Tongue (tissue), 2 donors: Measurements from ENCODE around the gene SLCO3A1. TPM values are rescaled to one million over a fixed set of nuclear protein-coding genes. Genes with fewer than 3 reads are reported as not detected.
"Not testable (repeated sequence)": the region's sequence is repeated elsewhere in the genome, so short reads cannot be mapped to it uniquely, and the experiment has no call there.

Experiments used
- DNase-seq: peaks from one replicate; pipeline ENCODE4 v3.0.0-alpha.2; 2015
- total RNA-seq: library from RNA; depleted of rRNA; stranded (reverse); fragments of >200 nt; gene quantifications from one replicate; pipeline ENCODE4 v1.2.3, GENCODE V29; 2014

Gene SLCO3A1
- total RNA-seq, 1 donor from 2014 or later = 10.7 TPM

DNA sequence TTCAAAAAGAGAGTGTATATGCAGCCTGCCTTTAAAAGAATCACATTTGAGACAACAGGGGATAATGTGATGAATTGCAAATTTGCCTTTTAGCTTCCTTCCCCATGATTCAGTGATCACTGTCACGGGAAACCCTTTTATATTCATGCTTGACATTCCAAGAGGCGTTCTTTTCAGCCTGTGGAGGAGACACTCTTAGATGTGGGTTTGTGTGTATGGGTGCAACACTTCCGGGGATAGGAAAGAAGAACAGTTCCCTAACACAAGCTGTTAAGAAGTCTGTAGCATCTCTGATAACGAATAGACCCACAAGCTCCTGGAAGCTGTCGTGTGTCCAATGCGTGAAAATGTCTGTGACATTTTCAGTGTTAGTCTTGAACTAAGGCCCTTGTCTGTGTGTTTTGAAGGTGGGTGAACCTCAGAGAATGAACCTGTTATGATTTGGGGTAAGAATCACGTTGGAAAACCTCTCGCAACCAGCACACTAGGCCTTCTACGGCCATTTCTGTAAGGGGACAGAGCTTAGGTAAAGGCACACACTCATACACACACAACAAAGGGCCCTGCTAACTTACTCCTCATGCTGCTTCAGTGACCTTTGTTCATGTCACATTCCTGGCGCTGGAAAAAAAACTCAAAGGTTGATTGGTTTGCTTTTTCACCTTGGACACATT is 311.0 kb downstream of the SLCO3A1 start:
- no peak for DNase-seq

GRCh38 chr15:92165001-92165346 is 311.5 kb downstream of the SLCO3A1 start:
- DNase-seq = no peak

- no peak for DNase-seq
Observed at GRCh38 chr15:92166029-92166428, 312.5 kb downstream of the SLCO3A1 start.

GRCh38 chr15:92166751-92167405 is 313.4 kb downstream of the SLCO3A1 start:
- DNase-seq = no peak

DNA sequence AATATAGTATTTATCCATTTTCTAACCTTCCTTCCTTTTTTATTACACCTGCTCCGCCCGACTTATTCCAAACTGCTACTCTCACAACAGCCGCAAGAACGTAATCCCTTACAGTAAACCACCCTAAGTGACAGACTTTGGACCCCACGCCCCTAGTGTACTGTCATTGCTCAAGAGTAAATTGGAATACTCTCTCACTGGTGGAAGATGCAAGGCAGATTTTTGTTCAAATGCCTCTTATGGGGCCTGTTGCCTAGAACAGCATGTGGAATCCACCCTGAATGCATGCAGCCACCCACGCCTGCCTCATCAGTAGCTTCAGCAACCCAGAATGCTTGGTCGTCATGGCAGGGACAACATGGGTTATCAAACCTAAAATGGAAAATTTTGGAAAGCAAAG is 313.9 kb downstream of the SLCO3A1 start:
- DNase-seq = no peak

DNA sequence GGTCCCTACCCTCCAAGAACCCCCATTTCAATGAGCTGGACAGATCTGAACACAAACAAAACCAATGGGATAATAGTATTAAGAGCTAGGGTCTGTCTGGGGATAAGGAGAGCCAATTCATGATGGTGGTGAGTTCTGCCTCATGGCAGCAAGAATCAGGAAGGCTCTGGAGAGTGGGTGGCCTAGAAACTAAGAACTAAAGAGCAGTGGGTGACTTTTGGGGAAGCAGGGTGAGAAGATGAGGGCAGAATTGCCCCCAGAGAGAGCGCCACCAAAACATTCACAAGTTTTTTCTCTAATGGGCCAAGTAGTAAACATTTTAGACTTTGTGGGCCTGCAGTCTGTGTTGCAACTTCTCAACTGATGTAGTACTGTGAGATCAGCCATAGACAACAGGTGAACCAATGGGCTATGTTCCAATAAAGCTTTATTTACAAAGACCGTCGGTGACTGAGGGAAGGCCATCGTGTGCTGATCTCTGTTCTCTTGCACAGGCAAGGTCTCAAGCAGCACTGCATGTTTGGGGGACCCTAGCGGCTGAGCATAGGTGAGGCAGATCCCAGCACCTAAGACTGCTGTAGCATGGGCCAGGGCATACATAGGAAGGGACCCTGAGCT is 314.7 kb downstream of the SLCO3A1 start:
- no peak for DNase-seq

- DNase-seq = no peak
Observed at GRCh38 chr15:92170897-92171296, 317.4 kb downstream of the SLCO3A1 start.

GRCh38 chr15:92178911-92179310 is 325.4 kb downstream of the SLCO3A1 start:
- no peak for DNase-seq

DNA sequence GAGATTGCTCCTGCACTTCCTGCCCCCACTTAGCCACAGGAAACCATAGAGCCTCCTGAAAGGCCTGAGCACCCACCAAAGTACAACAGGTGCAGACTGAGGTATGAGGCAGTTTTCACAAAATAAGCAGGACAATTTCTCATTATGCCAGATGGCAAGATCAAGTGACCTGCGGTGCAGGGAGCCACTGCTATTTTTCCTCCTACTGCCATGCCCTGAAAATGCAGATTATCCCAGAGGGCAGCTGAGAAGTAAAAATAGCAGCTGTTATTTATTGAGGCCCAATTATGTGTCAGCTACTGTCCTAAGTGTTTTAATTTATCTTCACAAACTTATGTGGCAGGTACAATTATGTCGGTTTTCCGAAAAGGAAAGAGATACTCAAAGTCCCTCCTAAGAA is 330.6 kb downstream of the SLCO3A1 start:
- no peak for DNase-seq

DNA sequence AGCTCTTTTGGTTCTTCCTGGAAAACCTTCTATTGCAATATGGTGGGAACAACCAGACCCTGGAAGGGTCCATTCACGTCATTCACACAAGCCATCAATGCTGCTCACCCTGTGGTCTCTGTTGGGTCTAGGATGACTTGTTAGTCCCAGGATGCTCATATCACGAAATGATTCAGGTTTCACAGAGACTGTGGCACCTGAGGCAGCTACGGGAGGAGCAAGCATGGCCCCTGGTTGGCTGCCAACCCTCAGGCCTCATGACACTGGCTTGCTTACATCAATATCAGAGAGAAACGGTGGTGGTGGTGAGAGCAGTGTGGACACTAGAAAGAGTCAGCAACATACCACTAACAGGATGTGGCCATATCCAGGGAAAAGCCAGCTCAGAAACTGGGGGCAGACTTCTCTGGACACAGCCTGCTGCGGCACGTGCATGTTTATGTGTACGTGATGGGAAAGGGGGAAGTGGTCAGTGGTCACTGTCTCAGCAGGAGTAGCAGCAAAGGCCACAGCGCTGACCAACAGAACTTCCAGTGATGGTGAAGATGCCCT is 331.2 kb downstream of the SLCO3A1 start:
- DNase-seq = no peak

- peak; percentile 19 for DNase-seq
Observed at GRCh38 chr15:92187975-92188374, 334.5 kb downstream of the SLCO3A1 start.

- no peak for DNase-seq
Observed at GRCh38 chr15:92189166-92189565, 335.7 kb downstream of the SLCO3A1 start.

DNA sequence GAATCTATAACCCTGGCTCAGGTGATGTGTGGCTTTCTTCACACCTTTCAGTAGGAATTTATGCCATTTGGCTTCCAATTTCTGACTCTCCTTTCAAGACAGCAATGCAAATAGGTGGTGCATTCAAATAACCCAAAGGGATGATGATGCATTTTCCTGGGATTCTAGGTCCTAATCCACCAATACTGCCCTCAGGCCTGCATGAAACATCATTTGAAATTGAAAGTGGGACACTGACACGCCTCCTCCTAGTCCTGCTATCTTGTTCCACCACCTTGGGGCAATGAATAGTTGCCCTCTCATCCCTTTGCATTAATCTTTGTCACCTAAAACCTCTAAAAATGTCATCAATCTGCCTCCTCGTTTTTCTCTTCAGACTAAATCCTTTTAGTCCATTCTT is 341.7 kb downstream of the SLCO3A1 start:
- DNase-seq = no peak

DNA sequence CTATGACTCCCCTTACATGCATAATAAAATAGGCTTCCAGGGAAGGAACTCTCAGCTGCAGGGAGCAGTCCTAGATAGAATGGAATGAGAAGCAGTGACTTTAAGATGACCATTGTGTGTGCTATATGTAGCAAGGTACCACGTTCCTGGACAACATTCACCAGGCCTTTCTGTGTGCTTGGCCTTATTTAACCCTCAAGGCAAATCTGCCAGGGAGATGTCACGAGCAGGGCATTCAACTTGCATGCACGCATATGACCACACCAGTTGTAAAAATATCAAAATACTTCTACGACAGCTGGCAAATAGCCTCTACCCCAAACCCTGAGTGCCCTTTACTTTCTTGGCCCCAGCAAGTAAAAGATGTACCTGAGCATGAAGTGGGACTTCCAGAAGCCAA is 342.8 kb downstream of the SLCO3A1 start:
- DNase-seq = no peak

GRCh38 chr15:92197746-92198145 is 344.2 kb downstream of the SLCO3A1 start:
- DNase-seq = peak; percentile 50

- no peak for DNase-seq
Observed at GRCh38 chr15:92200891-92201290, 347.4 kb downstream of the SLCO3A1 start.

- peak; percentile 18 for DNase-seq
Observed at GRCh38 chr15:92205255-92205739, 351.8 kb downstream of the SLCO3A1 start.

DNA sequence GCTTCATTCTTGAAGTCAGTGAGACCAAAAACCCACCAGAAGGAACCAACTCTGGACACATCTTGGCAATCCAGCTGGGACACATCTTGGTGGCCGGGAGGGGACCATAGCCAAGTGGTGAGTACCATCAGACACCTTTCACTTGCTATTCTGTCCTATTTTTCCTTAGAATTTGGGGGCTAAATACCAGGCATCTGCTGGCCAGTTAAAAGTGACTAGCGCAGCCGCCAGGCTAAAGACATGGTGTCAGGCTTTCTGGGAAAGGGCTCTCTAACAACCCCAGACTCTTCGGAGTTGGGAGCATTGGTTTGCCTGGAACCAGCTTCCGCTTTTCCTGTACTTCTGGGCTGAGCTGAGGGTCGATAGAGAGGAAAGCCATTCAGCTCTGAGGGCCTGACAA is 354.1 kb downstream of the SLCO3A1 start:
- not testable (repeated sequence) for DNase-seq
